Mononuclear cell (primary cell): ENCODE measurements around the gene OR5I1. TPM values are rescaled to one million over a fixed set of nuclear protein-coding genes. Genes with fewer than 3 reads are reported as not detected.
"Not testable (repeated sequence)": the region's sequence is repeated elsewhere in the genome, so short reads cannot be mapped to it uniquely, and the experiment has no call there.

Experiments
- H3K27me3 ChIP-seq: 2 replicates; pipeline ENCODE4 v1.6.0; 2011; ENCODE audit warnings: low read length, control low read depth; ENCODE audit not compliant: insufficient read depth
- H3K4me1 ChIP-seq: 2 replicates; pipeline ENCODE4 v1.5.1; 2011; ENCODE audit warnings: mild to moderate bottlenecking, low read length, control low read depth; ENCODE audit not compliant: insufficient read depth
- H3K4me3 ChIP-seq: 2 replicates; pipeline ENCODE4 v1.5.1; 2011; ENCODE audit warnings: mild to moderate bottlenecking, low read length, moderate library complexity
- H3K9me3 ChIP-seq: 2 replicates; pipeline ENCODE4 v1.5.1; 2011; ENCODE audit warnings: low read depth, mild to moderate bottlenecking, control low read depth, low read length
- total RNA-seq: library from RNA; depleted of rRNA; stranded (reverse); fragments of >200 nt; gene quantifications from one replicate; pipeline ENCODE4 v1.2.3, GENCODE V29; 2012

The OR5I1 gene
- total RNA-seq, result not detected

GRCh38 chr11:55936300-55936699 lies at the start of gene OR5I1:
OR5I1 (minus strand) TSS chr11:55936400; CDS start chr11:55936400, 0 bp downstream.
- Histone ChIP-seq H3K4me1 (no peaks in the 10 kb centered on the region), H3K9me3 (no peaks in the 10 kb centered on the region), H3K27me3 (no peaks in the 10 kb centered on the region), H3K4me3 (no peak within 1 kb of the TSS)

GRCh38 chr11:55970935-55971334 lies 34.7 kb upstream of the OR5I1 start:
- Histone ChIP-seq H3K4me3 (no peak overlapping the region), H3K4me1 (no peaks in the 10 kb centered on the region), H3K9me3 (no peaks in the 10 kb centered on the region), H3K27me3 (no peaks in the 10 kb centered on the region)

- Histone ChIP-seq H3K9me3 (no peaks in the 10 kb centered on the region), H3K4me1 (no peaks in the 10 kb centered on the region), H3K27me3 (no peaks in the 10 kb centered on the region), H3K4me3 (no peak within 1 kb of the TSS)
These were observed 33.6 kb upstream of the OR5I1 start, which contains the start of gene OR10AG1 for GRCh38 chr11:55969845-55970244. OR10AG1 (minus strand) TSS chr11:55969945; CDS start chr11:55969907, 38 bp downstream.

- Histone ChIP-seq H3K27me3 (no peaks in the 10 kb centered on the region), H3K9me3 (no peaks in the 10 kb centered on the region), H3K4me3 (no peak overlapping the region), H3K4me1 (no peaks in the 10 kb centered on the region)
These were observed 31.7 kb upstream of the OR5I1 start for GRCh38 chr11:55967914-55968313.

GRCh38 chr11:55966391-55966790 lies 30.2 kb upstream of the OR5I1 start:
- Histone ChIP-seq H3K27me3 (no peaks in the 10 kb centered on the region), H3K9me3 (no peaks in the 10 kb centered on the region), H3K4me1 (no peaks in the 10 kb centered on the region), H3K4me3 (no peak overlapping the region)

- Histone ChIP-seq H3K9me3 (no peaks in the 10 kb centered on the region), H3K4me1 (no peaks in the 10 kb centered on the region), H3K27me3 (no peaks in the 10 kb centered on the region), H3K4me3 (no peak overlapping the region)
These were observed 20.3 kb upstream of the OR5I1 start for GRCh38 chr11:55956521-55956920.

GRCh38 chr11:55949330-55949729 lies 13.1 kb upstream of the OR5I1 start:
- Histone ChIP-seq H3K4me3 (no peak overlapping the region), H3K9me3 (no peaks in the 10 kb centered on the region), H3K4me1 (no peaks in the 10 kb centered on the region), H3K27me3 (no peaks in the 10 kb centered on the region)

GRCh38 chr11:55942785-55943392 lies 6.7 kb upstream of the OR5I1 start:
- no peaks in the 10 kb centered on the region for H3K27me3 ChIP-seq
- H3K9me3 ChIP-seq, result no peaks in the 10 kb centered on the region
- no peak overlapping the region for H3K4me3 ChIP-seq
- H3K4me1 ChIP-seq, result no peaks in the 10 kb centered on the region

- Histone ChIP-seq H3K4me1 (no peaks in the 10 kb centered on the region), H3K27me3 (no peaks in the 10 kb centered on the region), H3K4me3 (no peak overlapping the region), H3K9me3 (no peaks in the 10 kb centered on the region)
These were observed 15.7 kb downstream of the OR5I1 start for GRCh38 chr11:55920537-55920936.

- peaks cover 5% of the 10 kb centered on the region for H3K9me3 ChIP-seq
- no peak within 1 kb of the TSS for H3K4me3 ChIP-seq
- H3K4me1 ChIP-seq, result no peaks in the 10 kb centered on the region
- H3K27me3 ChIP-seq, result no peaks in the 10 kb centered on the region
These were observed 21.7 kb downstream of the OR5I1 start, which contains the start of gene OR5W2 for GRCh38 chr11:55914482-55914881. OR5W2 (minus strand) TSS chr11:55914582; CDS start chr11:55914582, 0 bp downstream.

GRCh38 chr11:55902308-55902707 lies 33.9 kb downstream of the OR5I1 start:
- no peaks in the 10 kb centered on the region for H3K9me3 ChIP-seq
- H3K4me3 ChIP-seq, result no peak overlapping the region
- H3K4me1 ChIP-seq, result no peaks in the 10 kb centered on the region
- H3K27me3 ChIP-seq, result no peaks in the 10 kb centered on the region

- no peaks in the 10 kb centered on the region for H3K9me3 ChIP-seq
- H3K27me3 ChIP-seq, result no peaks in the 10 kb centered on the region
- H3K4me1 ChIP-seq, result no peaks in the 10 kb centered on the region
- no peak overlapping the region for H3K4me3 ChIP-seq
These were observed 41.0 kb downstream of the OR5I1 start for GRCh38 chr11:55895216-55895615.

GRCh38 chr11:55885481-55885880 lies 50.7 kb downstream of the OR5I1 start:
- H3K9me3 ChIP-seq, H3K4me1 ChIP-seq, H3K27me3 ChIP-seq, H3K4me3 ChIP-seq: not testable (repeated sequence)
